Pons (tissue), 1 donor: ENCODE results near the gene AMIGO3.

ENCODE experiments used
- DNase-seq: peaks from one replicate; pipeline ENCODE4 v3.0.0-alpha.2; 2016; ENCODE audit warnings: low spot score

Gene AMIGO3

GRCh38 chr3:49668861-49669260 is 50.6 kb downstream of the AMIGO3 start:
- no peak for DNase-seq

GRCh38 chr3:49668414-49668797 is 51.1 kb downstream of the AMIGO3 start:
- no peak for DNase-seq

- DNase-seq = no peak
Observed at GRCh38 chr3:49667701-49668413, 51.6 kb downstream of the AMIGO3 start.
